NCI-H1417 treated with DMSO at 0.1 percent for 48 hours (cell line): ENCODE results near the gene CALR3.
"Not testable (repeated sequence)": the region's sequence is repeated elsewhere in the genome, so short reads cannot be mapped to it uniquely, and the experiment has no call there.

ENCODE experiments used
- DNase-seq: peaks from one replicate; lab custom pipeline; 2025; lab: John Stamatoyannopoulos, UW

CALR3 gene

GRCh38 chr19:16457954-16458331, 38.0 kb downstream of the CALR3 start:
- DNase-seq = no peak

GRCh38 chr19:16457195-16457953, 38.6 kb downstream of the CALR3 start:
- no peak for DNase-seq

GRCh38 chr19:16456652-16457194, 39.2 kb downstream of the CALR3 start:
- no peak for DNase-seq

- DNase-seq = no peak
These were observed 40.5 kb downstream of the CALR3 start for GRCh38 chr19:16455489-16455888.

GRCh38 chr19:16454351-16454918, 41.5 kb downstream of the CALR3 start:
- no peak for DNase-seq

GRCh38 chr19:16452325-16452724, 43.6 kb downstream of the CALR3 start:
- no peak for DNase-seq

GRCh38 chr19:16449330-16449961, 46.5 kb downstream of the CALR3 start:
- no peak for DNase-seq

GRCh38 chr19:16448872-16449271, 47.1 kb downstream of the CALR3 start:
- DNase-seq = not testable (repeated sequence)

- DNase-seq = no peak
These were observed 49.1 kb downstream of the CALR3 start for GRCh38 chr19:16446724-16447368.

- no peak for DNase-seq
These were observed 49.8 kb downstream of the CALR3 start for GRCh38 chr19:16446108-16446723.

- no peak for DNase-seq
These were observed 50.5 kb downstream of the CALR3 start for GRCh38 chr19:16445238-16446107.

- no peak for DNase-seq
These were observed 51.7 kb downstream of the CALR3 start for GRCh38 chr19:16444269-16444600.

GRCh38 chr19:16442386-16443276, 53.3 kb downstream of the CALR3 start:
- DNase-seq = peak; percentile 69

- no peak for DNase-seq
These were observed 54.3 kb downstream of the CALR3 start for GRCh38 chr19:16441661-16442162.

GRCh38 chr19:16436780-16437332, 59.1 kb downstream of the CALR3 start:
- no peak for DNase-seq

GRCh38 chr19:16435999-16436650, 59.8 kb downstream of the CALR3 start:
- no peak for DNase-seq

GRCh38 chr19:16435238-16435917, 60.6 kb downstream of the CALR3 start:
- DNase-seq = no peak

- no peak for DNase-seq
These were observed 62.0 kb downstream of the CALR3 start for GRCh38 chr19:16433986-16434385.

GRCh38 chr19:16429759-16430091, 66.2 kb downstream of the CALR3 start:
- DNase-seq = no peak
